ENCODE measurements around the gene CACNG5. TPM values are rescaled to one million over a fixed set of nuclear protein-coding genes. Genes with fewer than 3 reads are reported as not detected.

The CACNG5 gene
- total RNA-seq, 6 experiments from 2014 or later = not detected

GRCh38 chr17:66859353-66859752 is 24.4 kb downstream of the CACNG5 start:
- Mint-ChIP-seq H3K27me3 (ENCODE audit: insufficient read depth) (peaks cover 15% of the 10 kb centered on the region), H3K9me3 (peaks cover 8% of the 10 kb centered on the region; the same call in 1 of the 2 replicates), H3K36me3 (ENCODE audit: low read depth) (no peaks in the 10 kb centered on the region), H3K27ac (no peak overlapping the region), H3K4me3 (no peak overlapping the region), H3K4me1 (ENCODE audit: low read depth) (no peaks in the 10 kb centered on the region)
- DNase-seq = no peak
- TF ChIP-seq CTCF (IDR thresholded peaks at IDR 0.05) = no peak

DNA sequence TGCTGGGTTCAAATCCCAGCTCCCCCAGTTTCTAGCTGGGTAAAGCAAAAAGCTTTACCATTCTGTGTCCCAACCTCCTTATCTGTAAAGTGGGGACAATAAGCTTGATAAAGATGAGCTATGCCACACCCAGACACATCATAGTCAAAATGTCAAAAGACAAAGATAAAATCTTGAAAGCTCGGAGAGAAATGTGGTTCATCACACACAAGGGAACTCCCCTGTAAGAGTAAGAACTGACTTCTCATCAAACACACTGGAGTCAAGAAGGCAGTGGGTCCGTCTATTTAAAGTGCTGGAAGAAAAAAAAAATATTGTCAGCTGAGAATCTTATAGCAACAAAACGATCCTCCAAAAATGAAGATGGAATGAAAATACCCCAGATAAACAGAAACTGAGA is 25.3 kb downstream of the CACNG5 start:
- H3K4me1 Mint-ChIP-seq (ENCODE audit: low read depth) = no peaks in the 10 kb centered on the region
- peaks cover 15% of the 10 kb centered on the region for H3K27me3 Mint-ChIP-seq (ENCODE audit: insufficient read depth)
- H3K9me3 Mint-ChIP-seq = peaks cover under 1% of the 10 kb centered on the region; the same call in 1 of the 2 replicates
- H3K4me3 Mint-ChIP-seq = no peak overlapping the region
- TF ChIP-seq CTCF (IDR thresholded peaks at IDR 0.05) = no peak
- DNase-seq = no peak
- H3K36me3 Mint-ChIP-seq (ENCODE audit: low read depth) = no peaks in the 10 kb centered on the region
- H3K27ac Mint-ChIP-seq = no peak overlapping the region

DNA sequence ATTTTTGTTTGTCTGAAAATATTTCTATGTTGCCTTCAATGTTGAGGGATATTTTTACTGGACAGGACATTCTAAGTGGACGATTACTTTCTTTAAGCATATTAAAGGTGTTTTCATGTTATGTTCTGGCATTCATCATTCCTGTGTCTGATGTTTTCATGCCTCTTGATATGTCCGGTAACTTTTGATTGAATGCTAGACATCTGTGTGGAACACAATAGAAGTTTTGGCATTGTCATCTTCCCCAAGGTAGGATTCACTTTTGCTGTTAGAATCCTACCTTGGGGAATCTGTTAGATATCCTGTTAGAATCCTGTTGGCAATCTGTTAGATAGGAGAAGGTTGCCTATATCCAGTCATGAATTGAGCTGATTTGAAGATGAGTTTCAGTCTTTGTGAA is 28.9 kb downstream of the CACNG5 start:
- 0 out of 2 replicates have a peak, but pooled peaks cover 6% of the 10 kb centered on the region for H3K9me3 Mint-ChIP-seq
- H3K27ac Mint-ChIP-seq = no peak overlapping the region
- DNase-seq = no peak
- H3K4me3 Mint-ChIP-seq = no peak overlapping the region
- H3K36me3 Mint-ChIP-seq (ENCODE audit: low read depth) = no peaks in the 10 kb centered on the region
- peaks cover 16% of the 10 kb centered on the region for H3K27me3 Mint-ChIP-seq (ENCODE audit: insufficient read depth)
- TF ChIP-seq CTCF (IDR thresholded peaks at IDR 0.05) = no peak
- H3K4me1 Mint-ChIP-seq (ENCODE audit: low read depth) = no peaks in the 10 kb centered on the region

GRCh38 chr17:66865151-66865550 is 30.2 kb downstream of the CACNG5 start:
- Mint-ChIP-seq H3K36me3 (ENCODE audit: low read depth) (no peaks in the 10 kb centered on the region), H3K27me3 (ENCODE audit: insufficient read depth) (peaks cover 9% of the 10 kb centered on the region), H3K9me3 (peaks cover 9% of the 10 kb centered on the region), H3K4me1 (ENCODE audit: low read depth) (no peaks in the 10 kb centered on the region), H3K4me3 (no peak overlapping the region), H3K27ac (no peak overlapping the region)
- no peak for TF ChIP-seq CTCF (IDR thresholded peaks at IDR 0.05)
- no peak for DNase-seq

GRCh38 chr17:66873962-66874361 is 39.0 kb downstream of the CACNG5 start:
- no peak for DNase-seq
- H3K27ac Mint-ChIP-seq = no peak overlapping the region
- no peaks in the 10 kb centered on the region for H3K36me3 Mint-ChIP-seq (ENCODE audit: low read depth)
- peaks cover 12% of the 10 kb centered on the region; the same call in 1 of the 2 replicates for H3K27me3 Mint-ChIP-seq (ENCODE audit: insufficient read depth)
- no peaks in the 10 kb centered on the region for H3K4me1 Mint-ChIP-seq (ENCODE audit: low read depth)
- H3K9me3 Mint-ChIP-seq = peaks cover 4% of the 10 kb centered on the region
- no peak for TF ChIP-seq CTCF (IDR thresholded peaks at IDR 0.05)
- H3K4me3 Mint-ChIP-seq = no peak overlapping the region

DNA sequence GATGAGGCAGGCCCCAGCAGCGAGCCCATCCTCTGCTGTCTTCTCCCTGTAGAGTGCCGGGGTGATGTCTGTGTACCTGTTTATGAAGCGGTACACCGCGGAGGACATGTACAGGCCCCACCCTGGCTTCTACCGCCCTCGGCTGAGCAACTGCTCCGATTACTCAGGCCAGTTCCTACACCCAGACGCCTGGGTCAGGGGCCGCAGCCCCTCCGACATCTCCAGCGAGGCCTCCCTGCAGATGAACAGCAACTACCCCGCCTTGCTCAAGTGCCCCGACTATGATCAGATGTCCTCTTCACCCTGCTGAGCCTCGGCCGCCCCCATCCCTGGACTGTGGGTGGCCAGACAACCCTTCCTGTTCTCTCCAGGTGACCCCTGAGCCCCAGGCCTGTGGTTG is 50.0 kb downstream of the CACNG5 start:
- Mint-ChIP-seq H3K9me3 (peaks cover 17% of the 10 kb centered on the region; the same call in 1 of the 2 replicates), H3K4me3 (no peak overlapping the region), H3K36me3 (ENCODE audit: low read depth) (no peaks in the 10 kb centered on the region), H3K27me3 (ENCODE audit: insufficient read depth) (peaks cover 8% of the 10 kb centered on the region; the same call in 1 of the 2 replicates), H3K4me1 (ENCODE audit: low read depth) (no peaks in the 10 kb centered on the region), H3K27ac (no peak overlapping the region)
- no peak for DNase-seq
- no peak for TF ChIP-seq CTCF (IDR thresholded peaks at IDR 0.05)

Data from HFFc6 (cell line).